Neutrophil (primary cell): ENCODE results near the gene ADAR.

Experiments used
- H3K27ac ChIP-seq: fragments of 200-600 bp; sonication (generic); 2 replicates; pipeline ENCODE4 v1.5.1; 2016; ENCODE audit warnings: mild to moderate bottlenecking, moderate library complexity
- H3K27me3 ChIP-seq: fragments of 200-600 bp; sonication (generic); 2 replicates; pipeline ENCODE4 v1.6.0; 2016; ENCODE audit warnings: mild to moderate bottlenecking
- H3K36me3 ChIP-seq: fragments of 200-600 bp; sonication (generic); 2 replicates; pipeline ENCODE4 v1.5.1; 2017
- H3K4me1 ChIP-seq, 2 experiments: fragments of 200-600 bp in 1 of 2; sonication (generic) in 1 of 2; 1 replicate in 1 of 2; 2 replicates in 1 of 2; pipeline versions ENCODE4 v1.5.1 to v1.6.1; 2013 to 2016; ENCODE audit warnings: low read depth in 1 of 2, low read length in 1 of 2, mild to moderate bottlenecking in 1 of 2, moderate library complexity in 1 of 2; ENCODE audit not compliant: control insufficient read depth in 1 of 2, insufficient read depth in 1 of 2
- H3K4me3 ChIP-seq, 2 experiments: fragments of 200-600 bp in 1 of 2; sonication (generic) in 1 of 2; 1 replicate in 1 of 2; 2 replicates in 1 of 2; pipeline ENCODE4 v1.5.1; 2013 to 2016; ENCODE audit warnings: low read depth in 1 of 2, low read length in 1 of 2, mild to moderate bottlenecking in 1 of 2, moderate library complexity in 1 of 2
- H3K9me3 ChIP-seq: fragments of 200-600 bp; sonication (generic); 2 replicates; pipeline ENCODE4 v1.5.1; 2016
- CTCF ChIP-seq: fragments of 200-600 bp; sonication (generic); IDR thresholded peaks from 2 replicates; pipeline ENCODE4 v1.5.1; 2016; ENCODE audit warnings: antibody characterized with exemption

The ADAR gene

GRCh38 chr1:154533952-154534844, 73.8 kb downstream of the ADAR start:
- H3K4me1 ChIP-seq, result no peaks in the 10 kb centered on the region
- H3K9me3 ChIP-seq, result no peaks in the 10 kb centered on the region
- TF ChIP-seq CTCF, result no peak
- H3K27me3 ChIP-seq, result no peaks in the 10 kb centered on the region
- no peaks in the 10 kb centered on the region for H3K36me3 ChIP-seq
- no peak overlapping the region for H3K27ac ChIP-seq
- no peak overlapping the region for H3K4me3 ChIP-seq
